DND-41 (cell line): ENCODE data around the gene ADGRE1.

Source experiments
- ATAC-seq: fragments of 200-7000 bp; cut with Tn5 transposase; 3 replicates; pipeline ENCODE4 v1.9.1; 2021; ENCODE audit warnings: low read depth; ENCODE audit not compliant: insufficient read depth
- DNase-seq: peaks from one replicate; pipeline ENCODE4 v3.0.0-alpha.2; 2020
- H2AFZ ChIP-seq: 2 replicates; pipeline ENCODE4 v1.6.0; 2012; ENCODE audit warnings: low read depth, low read length
- H3K27ac ChIP-seq: 2 replicates; pipeline ENCODE4 v1.5.1; 2012; ENCODE audit warnings: low read length, inconsistent platforms
- H3K27me3 ChIP-seq: fragments of 200-600 bp; sonication (generic); 2 replicates; pipeline ENCODE4 v1.6.0; 2012; ENCODE audit warnings: low read length, mild to moderate bottlenecking, inconsistent platforms; ENCODE audit not compliant: insufficient read depth, poor library complexity
- H3K36me3 ChIP-seq: 2 replicates; pipeline ENCODE4 v1.5.1; 2012; ENCODE audit warnings: low read length, inconsistent platforms; ENCODE audit not compliant: insufficient read depth
- H3K4me1 ChIP-seq: 2 replicates; pipeline ENCODE4 v1.5.1; 2012; ENCODE audit warnings: mild to moderate bottlenecking, low read length; ENCODE audit not compliant: insufficient read depth
- H3K4me2 ChIP-seq: 2 replicates; pipeline ENCODE4 v1.6.0; 2012; ENCODE audit warnings: mild to moderate bottlenecking, moderate library complexity, low read length, inconsistent platforms; ENCODE audit not compliant: insufficient read depth
- H3K4me3 ChIP-seq, 2 experiments: fragments of 200-600 bp in 1 of 2; shearing (Covaris generic) in 1 of 2; 2 replicates each; pipeline ENCODE4 v1.5.1; 2012 to 2016; ENCODE audit warnings: inconsistent platforms in 2 of 2, low read length in 2 of 2, mild to moderate bottlenecking in 2 of 2, low read depth in 1 of 2, moderate library complexity in 1 of 2
- H3K79me2 ChIP-seq: 2 replicates; pipeline ENCODE4 v1.6.0; 2012; ENCODE audit warnings: low read length, inconsistent platforms; ENCODE audit not compliant: insufficient read depth
- H3K9ac ChIP-seq: 2 replicates; pipeline ENCODE4 v1.6.0; 2012; ENCODE audit warnings: low read depth, mild to moderate bottlenecking, inconsistent platforms, low read length, moderate library complexity
- H3K9me3 ChIP-seq: 2 replicates; pipeline ENCODE4 v1.5.1; 2012; ENCODE audit warnings: low read length, moderate library complexity, mild to moderate bottlenecking, inconsistent platforms; ENCODE audit not compliant: insufficient read depth, severe bottlenecking
- H4K20me1 ChIP-seq: 2 replicates; pipeline ENCODE4 v1.6.0; 2012; ENCODE audit warnings: low read length; ENCODE audit not compliant: insufficient read depth
- CTCF ChIP-seq: IDR thresholded peaks from 2 replicates; pipeline ENCODE4 v1.5.1; 2012; ENCODE audit warnings: borderline replicate concordance, low read length, moderate library complexity, mild to moderate bottlenecking; ENCODE audit not compliant: poor library complexity, severe bottlenecking; ENCODE audit errors: extremely low read depth
- EZH2 ChIP-seq: IDR thresholded peaks from 3 replicates; pipeline ENCODE4 v1.6.1; 2012; ENCODE audit warnings: borderline replicate concordance, low read depth, mild to moderate bottlenecking, moderate library complexity, low read length, inconsistent platforms; ENCODE audit not compliant: severe bottlenecking

The ADGRE1 gene

GRCh38 chr19:6979399-6979798 lies 92.0 kb downstream of the ADGRE1 start:
- H4K20me1 ChIP-seq: no peaks in the 10 kb centered on the region
- H2AFZ ChIP-seq: no peak overlapping the region
- peaks cover 16% of the 10 kb centered on the region for H3K9me3 ChIP-seq
- no peak for TF ChIP-seq EZH2
- TF ChIP-seq CTCF: no peak
- H3K79me2 ChIP-seq: no peaks in the 10 kb centered on the region
- H3K27ac ChIP-seq: no peak overlapping the region
- DNase-seq: no peak
- ATAC-seq: no peak
- H3K4me2 ChIP-seq: no peak overlapping the region
- no peak overlapping the region for H3K9ac ChIP-seq
- H3K4me3 ChIP-seq: no peak overlapping the region
- no peaks in the 10 kb centered on the region for H3K4me1 ChIP-seq
- H3K36me3 ChIP-seq: no peaks in the 10 kb centered on the region
- no peaks in the 10 kb centered on the region for H3K27me3 ChIP-seq

- ATAC-seq (no peak), DNase-seq (no peak)
These were observed 96.1 kb downstream of the ADGRE1 start for GRCh38 chr19:6983448-6983847.

GRCh38 chr19:6987850-6988249 lies 100.5 kb downstream of the ADGRE1 start:
- H2AFZ ChIP-seq: no peak overlapping the region
- H3K9ac ChIP-seq: no peak overlapping the region
- ATAC-seq (no peak), DNase-seq (no peak)
- TF ChIP-seq CTCF (no peak), EZH2 (no peak)
- H3K9me3 ChIP-seq: peaks cover 18% of the 10 kb centered on the region
- no peak overlapping the region for H3K27ac ChIP-seq
- H3K4me2 ChIP-seq: no peak overlapping the region
- no peaks in the 10 kb centered on the region for H3K36me3 ChIP-seq
- H3K4me1 ChIP-seq: no peaks in the 10 kb centered on the region
- H3K4me3 ChIP-seq: no peak overlapping the region
- H4K20me1 ChIP-seq: no peaks in the 10 kb centered on the region
- H3K79me2 ChIP-seq: no peaks in the 10 kb centered on the region
- H3K27me3 ChIP-seq: no peaks in the 10 kb centered on the region

More at GRCh38 chr19:6983448-6983847, 96.1 kb downstream of the ADGRE1 start:
- no peak overlapping the region for H3K4me2 ChIP-seq
- no peaks in the 10 kb centered on the region for H3K27me3 ChIP-seq
- TF ChIP-seq CTCF: no peak
- no peak for TF ChIP-seq EZH2
- no peaks in the 10 kb centered on the region for H4K20me1 ChIP-seq
- H3K9ac ChIP-seq: no peak overlapping the region
- H3K36me3 ChIP-seq: no peaks in the 10 kb centered on the region
- no peaks in the 10 kb centered on the region for H3K4me1 ChIP-seq
- no peak overlapping the region for H3K4me3 ChIP-seq
- no peak overlapping the region for H2AFZ ChIP-seq
- H3K27ac ChIP-seq: no peak overlapping the region
- peaks cover 18% of the 10 kb centered on the region for H3K9me3 ChIP-seq
- H3K79me2 ChIP-seq: no peaks in the 10 kb centered on the region

- Histone ChIP-seq H3K27ac (no peak overlapping the region), H3K4me1 (no peaks in the 10 kb centered on the region), H3K9ac (no peak overlapping the region), H3K4me3 (no peak overlapping the region), H3K9me3 (peaks cover 15% of the 10 kb centered on the region), H2AFZ (no peak overlapping the region), H3K27me3 (no peaks in the 10 kb centered on the region), H3K4me2 (no peak overlapping the region), H3K79me2 (no peaks in the 10 kb centered on the region), H4K20me1 (no peaks in the 10 kb centered on the region), H3K36me3 (no peaks in the 10 kb centered on the region)
- ATAC-seq: no peak
- TF ChIP-seq EZH2: no peak
- TF ChIP-seq CTCF: no peak
- DNase-seq: no peak
These were observed 100.9 kb downstream of the ADGRE1 start for GRCh38 chr19:6988257-6988656.
